Testis (tissue), 3 donors: Measurements from ENCODE around the gene MAIP1. TPM values are rescaled to one million over a fixed set of nuclear protein-coding genes. Genes with fewer than 3 reads are reported as not detected.

ENCODE experiments used
- DNase-seq: peaks from one replicate; pipeline ENCODE4 v3.0.0-alpha.2; 2019
- H3K27ac ChIP-seq, 2 donors: fragments of 200-600 bp; sonication (generic); one replicate each; pipeline ENCODE4 v1.5.1; 2019
- H3K27me3 ChIP-seq: fragments of 200-600 bp; sonication (generic); one replicate; pipeline ENCODE4 v1.5.1; 2019
- H3K36me3 ChIP-seq: fragments of 200-600 bp; sonication (generic); one replicate; pipeline ENCODE4 v1.5.1; 2017; ENCODE audit warnings: low read depth; ENCODE audit errors: missing control alignments
- H3K4me1 ChIP-seq: fragments of 200-600 bp; sonication (generic); one replicate; pipeline ENCODE4 v1.5.1; 2019
- H3K4me3 ChIP-seq, 2 donors: fragments of 200-600 bp; sonication (generic); one replicate each; pipeline ENCODE4 v1.5.1; 2017 to 2019
- H3K9me3 ChIP-seq: fragments of 200-600 bp; sonication (generic); one replicate; pipeline ENCODE4 v1.5.1; 2017
- CTCF ChIP-seq, 3 experiments: fragments of 450-650 bp in 2 of 3; fragments of 200-600 bp in 1 of 3; sonication (generic) in 1 of 3; IDR thresholded peaks; one replicate each; pipeline ENCODE4 v1.5.1; 2016 to 2019; ENCODE audit warnings: antibody characterized with exemption in 3 of 3, mild to moderate bottlenecking in 2 of 3, moderate library complexity in 1 of 3
- POLR2A ChIP-seq: fragments of 450-650 bp; IDR thresholded peaks from one replicate; pipeline ENCODE4 v1.6.1; 2017; ENCODE audit warnings: antibody characterized with exemption, mild to moderate bottlenecking, moderate library complexity
- WGBS, 2 donors: methylation state at CpG; one replicate each; pipeline ENCODE4 v1.1.5; 2018; 5-methylcytosine and 5-hydroxymethylcytosine counted together
- intact Hi-C: fragments of 100-400 bp; cut with DNase I; formaldehyde crosslinking; loops from one replicate; pipeline ENCODE4 v1.15.1; 2023; ENCODE audit warnings: low total_unique reads
- polyA plus RNA-seq: library from polyadenylated mRNA; stranded (reverse); fragments of 350-450 nt; fragmentation: Illumina TruSeq; extraction: RNeasy Lipid Tissue Mini Kit (QIAGEN cat#74804); gene quantifications from one replicate; pipeline ENCODE4 v1.2.3, GENCODE V29; 2014; ENCODE audit warnings: low read depth, low replicate concordance; ENCODE audit not compliant: insufficient read depth
- total RNA-seq, 2 donors: library from RNA; depleted of rRNA; stranded (reverse); fragments of >200 nt; gene quantifications; one replicate each; pipeline ENCODE4 v1.2.3, GENCODE V29; 2016

Gene MAIP1
- total and polyA plus RNA-seq, 3 donors from 2014 or later: 13.6 to 18.7 (median 16.6) TPM

- H3K27ac ChIP-seq: no peak overlapping the region
- H3K4me3 ChIP-seq: no peak overlapping the region
- 53 to 58% methylated on average over 5 of the region's 5 CpGs for WGBS, 2 donors
- no peaks in the 10 kb centered on the region for H3K4me1 ChIP-seq
- H3K27me3 ChIP-seq: no peaks in the 10 kb centered on the region
- no peaks in the 10 kb centered on the region for H3K36me3 ChIP-seq
- DNase-seq: no peak
- intact Hi-C loops: no loop called here
- H3K9me3 ChIP-seq: no peaks in the 10 kb centered on the region
- TF ChIP-seq CTCF (IDR thresholded peaks at IDR 0.05): no peak
- TF ChIP-seq POLR2A: no peak
Measured at GRCh38 chr2:199922856-199923255, 32.5 kb upstream of the MAIP1 start.

GRCh38 chr2:199923924-199924323 is 31.5 kb upstream of the MAIP1 start:
- intact Hi-C loops: no loop called here
- Histone ChIP-seq H3K4me3 (no peak overlapping the region), H3K9me3 (no peaks in the 10 kb centered on the region), H3K36me3 (no peaks in the 10 kb centered on the region), H3K4me1 (no peaks in the 10 kb centered on the region), H3K27me3 (no peaks in the 10 kb centered on the region), H3K27ac (no peak overlapping the region)
- WGBS, 2 donors: 29 to 32% methylated on average over 2 of the region's 2 CpGs
- no peak for TF ChIP-seq POLR2A
- TF ChIP-seq CTCF (IDR thresholded peaks at IDR 0.05): no peak
- no peak for DNase-seq

GRCh38 chr2:199926806-199927205 is 28.6 kb upstream of the MAIP1 start:
- Histone ChIP-seq H3K27me3 (no peaks in the 10 kb centered on the region), H3K27ac (no peak overlapping the region), H3K4me3 (no peak overlapping the region), H3K4me1 (peaks cover 5% of the 10 kb centered on the region), H3K9me3 (no peaks in the 10 kb centered on the region), H3K36me3 (no peaks in the 10 kb centered on the region)
- DNase-seq: no peak
- 50 to 53% methylated on average over 1 of the region's 1 CpG for WGBS, 2 donors
- TF ChIP-seq CTCF (IDR thresholded peaks at IDR 0.05): no peak
- TF ChIP-seq POLR2A: no peak
- intact Hi-C loops: no loop called here

- intact Hi-C loops: no loop called here
- TF ChIP-seq CTCF (IDR thresholded peaks at IDR 0.05): no peak
- TF ChIP-seq POLR2A: no peak
- 8 to 57% methylated on average over 2 of the region's 2 CpGs for WGBS, 2 donors
Measured at GRCh38 chr2:199928226-199928625, 27.2 kb upstream of the MAIP1 start.

GRCh38 chr2:199928626-199929025 is 26.8 kb upstream of the MAIP1 start:
- Histone ChIP-seq H3K27me3 (no peaks in the 10 kb centered on the region), H3K4me3 (no peak overlapping the region), H3K4me1 (peaks cover 5% of the 10 kb centered on the region), H3K9me3 (no peaks in the 10 kb centered on the region), H3K27ac (no peak overlapping the region), H3K36me3 (no peaks in the 10 kb centered on the region)
- TF ChIP-seq CTCF (IDR thresholded peaks at IDR 0.05): no peak
- intact Hi-C loops: no loop called here
- no peak for DNase-seq

More at GRCh38 chr2:199928226-199928625, 27.2 kb upstream of the MAIP1 start:
- no peak overlapping the region for H3K27ac ChIP-seq
- DNase-seq: no peak
- H3K4me1 ChIP-seq: peaks cover 5% of the 10 kb centered on the region
- H3K4me3 ChIP-seq: no peak overlapping the region
- no peaks in the 10 kb centered on the region for H3K36me3 ChIP-seq
- H3K9me3 ChIP-seq: no peaks in the 10 kb centered on the region
- H3K27me3 ChIP-seq: no peaks in the 10 kb centered on the region
